GM12801 (cell line): ENCODE results near the gene RERE.

ENCODE experiments used
- CTCF ChIP-seq: IDR thresholded peaks from one replicate; pipeline ENCODE4 v1.5.1; 2011; ENCODE audit warnings: control low read depth; ENCODE audit not compliant: insufficient read length; ENCODE audit errors: extremely low read depth

The RERE gene

GRCh38 chr1:8860738-8861516, 43.5 kb upstream of the RERE start:
- no peak for TF ChIP-seq CTCF

- TF ChIP-seq CTCF, result no peak
Observed at GRCh38 chr1:8858888-8859706, 41.7 kb upstream of the RERE start.

GRCh38 chr1:8858112-8858668, 40.8 kb upstream of the RERE start:
- no peak for TF ChIP-seq CTCF

GRCh38 chr1:8856689-8857412, 39.4 kb upstream of the RERE start:
- TF ChIP-seq CTCF, result no peak

GRCh38 chr1:8854240-8854639, 36.8 kb upstream of the RERE start:
- TF ChIP-seq CTCF, result no peak

- TF ChIP-seq CTCF, result no peak
Observed at GRCh38 chr1:8851060-8851459, 33.6 kb upstream of the RERE start.
